SH-SY5Y (cell line): ENCODE measurements around the gene SENP1.

Experiments used
- GATA2 ChIP-seq: IDR thresholded peaks from 2 replicates; pipeline ENCODE4 v1.6.1; 2011; ENCODE audit warnings: mild to moderate bottlenecking, low read depth, low read length
- GATA3 ChIP-seq: IDR thresholded peaks from 2 replicates; pipeline ENCODE4 v1.6.1; 2011; ENCODE audit warnings: low read depth, mild to moderate bottlenecking, low read length, moderate library complexity

DNA sequence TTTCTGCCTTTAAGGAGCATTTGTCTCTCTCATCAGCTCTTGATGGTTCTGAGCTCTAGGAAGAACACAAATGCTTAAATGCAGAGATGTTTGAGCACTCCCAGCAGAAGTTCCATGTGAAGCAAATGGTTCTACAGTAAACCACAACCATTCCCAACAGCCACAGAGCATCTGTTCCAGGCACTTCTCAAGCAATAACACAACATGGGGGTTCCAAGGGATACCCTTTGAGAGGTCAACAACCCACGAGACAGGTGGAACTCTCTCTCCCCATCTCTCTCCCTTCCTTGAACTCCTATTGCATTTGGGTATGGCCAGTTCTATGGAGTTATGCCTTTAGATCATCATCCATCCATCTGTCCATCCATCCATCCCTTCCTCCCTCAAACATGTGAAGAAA, 96.4 kb downstream of the SENP1 start:
- no peak for TF ChIP-seq GATA2
- no peak for TF ChIP-seq GATA3
